Ureter (tissue), 1 donor: ENCODE measurements around the gene MAGEA12. TPM values are rescaled to one million over a fixed set of nuclear protein-coding genes. Genes with fewer than 3 reads are reported as not detected.
"Not testable (repeated sequence)": the region's sequence is repeated elsewhere in the genome, so short reads cannot be mapped to it uniquely, and the experiment has no call there.

Source experiments
- DNase-seq: peaks from one replicate; pipeline ENCODE4 v3.0.0-alpha.2; 2020; ENCODE audit warnings: low spot score
- total RNA-seq: library from RNA; stranded (reverse); gene quantifications from one replicate; pipeline ENCODE4 v1.2.4, GENCODE V29; 2023
- donor health status: DM: yes; HTN: yes; CAD: no.

Gene MAGEA12
- total RNA-seq: not detected

GRCh38 chrX:152733261-152733975, at the start of gene MAGEA12, which contains the start of gene CSAG1:
TSS of gene MAGEA12 (plus strand) at chrX:152733757. CDS start at chrX:152736162, 2,405 bp downstream.
TSS of gene CSAG1 (minus strand) at chrX:152733721. CDS start at chrX:152732460, 1,261 bp downstream.
- no peak for DNase-seq

GRCh38 chrX:152697952-152698931, 35.3 kb upstream of the MAGEA12 start, which contains the start of gene MAGEA3:
TSS of gene MAGEA3 (plus strand) at chrX:152698794. CDS start at chrX:152700833, 2,039 bp downstream.
- DNase-seq: not testable (repeated sequence)

- not testable (repeated sequence) for DNase-seq
Measured at GRCh38 chrX:152700390-152700789, 33.2 kb upstream of the MAGEA12 start.

- DNase-seq: not testable (repeated sequence)
Measured at GRCh38 chrX:152706500-152706899, 27.1 kb upstream of the MAGEA12 start.

GRCh38 chrX:152709173-152709572, 24.4 kb upstream of the MAGEA12 start, which contains the start of gene CSAG2:
TSS of gene CSAG2 (minus strand) at chrX:152709273. CDS start at chrX:152709112, 161 bp downstream.
- not testable (repeated sequence) for DNase-seq

- DNase-seq: not testable (repeated sequence)
Measured at GRCh38 chrX:152713195-152713594, 20.4 kb upstream of the MAGEA12 start.

- not testable (repeated sequence) for DNase-seq
Measured at GRCh38 chrX:152713815-152714787, 19.5 kb upstream of the MAGEA12 start, which contains the start of gene MAGEA2B. TSS of gene MAGEA2B (plus strand) at chrX:152714628. CDS start at chrX:152717107, 2,479 bp downstream.

- no peak for DNase-seq
Measured at GRCh38 chrX:152725409-152725808, 8.1 kb upstream of the MAGEA12 start.

GRCh38 chrX:152734143-152734858, 744 bp downstream of the MAGEA12 start:
- not testable (repeated sequence) for DNase-seq

- no peak for DNase-seq
Measured at GRCh38 chrX:152735101-152735500, 1.5 kb downstream of the MAGEA12 start.

GRCh38 chrX:152735860-152736511, 2.4 kb downstream of the MAGEA12 start:
- no peak for DNase-seq

GRCh38 chrX:152736528-152736927, 3.0 kb downstream of the MAGEA12 start:
- not testable (repeated sequence) for DNase-seq

GRCh38 chrX:152738560-152738959, 5.0 kb downstream of the MAGEA12 start:
- no peak for DNase-seq

- DNase-seq: not testable (repeated sequence)
Measured at GRCh38 chrX:152753686-152754650, 20.4 kb downstream of the MAGEA12 start, which contains the start of gene MAGEA2. TSS of gene MAGEA2 (minus strand) at chrX:152753842. CDS start at chrX:152751363, 2,479 bp downstream.

- not testable (repeated sequence) for DNase-seq
Measured at GRCh38 chrX:152754871-152755270, 21.3 kb downstream of the MAGEA12 start.

GRCh38 chrX:152758918-152759317, 25.4 kb downstream of the MAGEA12 start, which contains the start of gene CSAG3:
TSS of gene CSAG3 (plus strand) at chrX:152759218.
- not testable (repeated sequence) for DNase-seq

GRCh38 chrX:152759544-152759943, 26.0 kb downstream of the MAGEA12 start:
- not testable (repeated sequence) for DNase-seq

GRCh38 chrX:152761582-152761981, 28.0 kb downstream of the MAGEA12 start:
- DNase-seq: not testable (repeated sequence)
